HepG2 (cell line): Measurements from ENCODE around the gene CREBZF. TPM values are rescaled to one million over a fixed set of nuclear protein-coding genes. Genes with fewer than 3 reads are reported as not detected.
A peak's percentile ranks its signal among the peaks of the same experiment; 100 is the strongest.

Source experiments
- ATM ChIP-seq: fragments of 450-650 bp; IDR thresholded peaks from 2 replicates; pipeline ENCODE4 v1.7.1; 2017; ENCODE audit warnings: mild to moderate bottlenecking, borderline replicate concordance
- BORCS8-MEF2B ChIP-seq: sonication (generic); formaldehyde crosslinking; IDR thresholded peaks from 2 replicates; pipeline ENCODE4 v1.8.0; 2022; ENCODE audit warnings: mild to moderate bottlenecking, missing genetic modification reagents
- BRF2 ChIP-seq: sonication (generic); formaldehyde crosslinking; IDR thresholded peaks from 2 replicates; pipeline ENCODE4 v1.8.1; 2022; ENCODE audit warnings: mild to moderate bottlenecking, missing genetic modification reagents
- CTCF ChIP-seq: sonication (generic); formaldehyde crosslinking; IDR thresholded peaks from 2 replicates; pipeline ENCODE4 v1.5.0; 2020; ENCODE audit warnings: mild to moderate bottlenecking, missing genetic modification reagents, moderate library complexity
- HBP1 ChIP-seq: IDR thresholded peaks from 2 replicates; pipeline ENCODE4 v1.6.1; 2016; ENCODE audit warnings: low read depth, control low read depth
- MED13 ChIP-seq: sonication (generic); formaldehyde crosslinking; IDR thresholded peaks from 2 replicates; pipeline ENCODE4 v1.5.0; 2020; ENCODE audit warnings: missing genetic modification reagents
- NCOA1 ChIP-seq: sonication (generic); formaldehyde crosslinking; IDR thresholded peaks from 2 replicates; pipeline ENCODE4 v1.9.0; 2021; ENCODE audit warnings: missing genetic modification reagents
- POGZ ChIP-seq: sonication (generic); formaldehyde crosslinking; IDR thresholded peaks from 2 replicates; pipeline ENCODE4 v1.4.0; 2020; ENCODE audit warnings: mild to moderate bottlenecking, missing genetic modification reagents
- SP4 ChIP-seq: sonication (generic); formaldehyde crosslinking; IDR thresholded peaks from 2 replicates; pipeline ENCODE4 v1.8.1; 2023; ENCODE audit warnings: mild to moderate bottlenecking, missing genetic modification reagents
- TIGD3 ChIP-seq: sonication (generic); formaldehyde crosslinking; IDR thresholded peaks from 2 replicates; pipeline ENCODE4 v1.5.1; 2020; ENCODE audit warnings: mild to moderate bottlenecking, missing genetic modification reagents, borderline replicate concordance
- ZNF142 ChIP-seq: sonication (generic); formaldehyde crosslinking; IDR thresholded peaks from 2 replicates; pipeline ENCODE4 v1.4.0; 2020; ENCODE audit warnings: missing genetic modification reagents
- ZNF704 ChIP-seq: sonication (generic); formaldehyde crosslinking; IDR thresholded peaks from 2 replicates; pipeline ENCODE4 v1.8.1; 2023; ENCODE audit warnings: mild to moderate bottlenecking, inconsistent platforms, moderate library complexity, missing genetic modification reagents, borderline replicate concordance
- ZNF781 ChIP-seq: sonication (generic); formaldehyde crosslinking; IDR thresholded peaks from 2 replicates; pipeline ENCODE4 v1.5.1; 2020; ENCODE audit warnings: borderline replicate concordance, mild to moderate bottlenecking, missing genetic modification reagents; ENCODE audit errors: not compliant biosample characterization
- ZSCAN20 ChIP-seq: sonication (generic); formaldehyde crosslinking; IDR thresholded peaks from 2 replicates; pipeline ENCODE4 v1.4.0; 2020; ENCODE audit warnings: missing genetic modification reagents, mild to moderate bottlenecking, borderline replicate concordance
- polyA plus RNA-seq, 8 experiments: library from polyadenylated mRNA; depleted of rRNA in 3 of 8; stranded (reverse) in 7 of 8; unstranded in 1 of 8; fragments of >200 nt; fragmentation: Illumina TruSeq in 4 of 8; extraction: Trizol in 4 of 8; gene quantifications; 2 replicates each; pipeline versions ENCODE4 v1.2.1 to v1.2.3, GENCODE V29; 2011 to 2016; ENCODE audit warnings: low read depth in 4 of 8, missing spikeins in 1 of 8, mixed read lengths in 1 of 8; ENCODE audit not compliant: insufficient read depth in 1 of 8
- total RNA-seq, 5 experiments: library from RNA; depleted of rRNA; stranded (reverse); fragments of >200 nt; fragmentation: Illumina TruSeq; extraction: Trizol; gene quantifications; 2 replicates each; pipeline ENCODE4 v1.2.3, GENCODE V29; 2016; ENCODE audit warnings: low read depth in 1 of 5

The CREBZF gene
- total and polyA plus RNA-seq, 2 of the 13 experiments (the other 11 are each of a cell fraction or from before 2014, with no cell fraction given) = 30.6 to 43.1 TPM

GRCh38 chr11:85664615-85665481 is at the start of gene CREBZF (continued):
- TF ChIP-seq ZNF142 (CRISPR knock-in tag) = no peak
- no peak for TF ChIP-seq MED13 (CRISPR knock-in tag)
- peak; percentile 79 for TF ChIP-seq POGZ (CRISPR knock-in tag)
- peak; percentile 62; the same call in 1 of the 2 replicates for TF ChIP-seq BRF2 (CRISPR knock-in tag)
- peak; percentile 78; the same call in 1 of the 2 replicates for TF ChIP-seq ZNF704 (CRISPR knock-in tag)
- no peak for TF ChIP-seq ATM
- TF ChIP-seq BORCS8-MEF2B (CRISPR knock-in tag) = peak; percentile 80
- no peak for TF ChIP-seq TIGD3 (CRISPR knock-in tag)
- peak; percentile 86 for TF ChIP-seq ZNF781 (CRISPR knock-in tag)
- TF ChIP-seq CTCF (CRISPR knock-in tag) = peak; percentile 33; the same call in 1 of the 2 replicates
- TF ChIP-seq NCOA1 (CRISPR knock-in tag) = no peak
- peak; percentile 79 for TF ChIP-seq SP4
- peak; percentile 73 for TF ChIP-seq HBP1 (CRISPR knock-in tag)
- peak; percentile 40; the same call in 1 of the 2 replicates for TF ChIP-seq ZSCAN20 (CRISPR knock-in tag)
